NT2/D1 (cell line): Measurements from ENCODE around the gene MTNR1A.

Source experiments
- SUZ12 ChIP-seq: IDR thresholded peaks from 2 replicates; pipeline ENCODE4 v1.6.1; 2011; ENCODE audit not compliant: insufficient read length, insufficient read depth; ENCODE audit errors: extremely low read depth
- YY1 ChIP-seq: IDR thresholded peaks from 2 replicates; pipeline ENCODE4 v1.6.1; 2011; ENCODE audit not compliant: insufficient read length, insufficient read depth
- ZNF274 ChIP-seq: IDR thresholded peaks from 2 replicates; pipeline ENCODE4 v1.6.1; 2011; ENCODE audit warnings: mild to moderate bottlenecking, low read depth, low read length

- TF ChIP-seq SUZ12, result no peak
- TF ChIP-seq YY1, result no peak
- TF ChIP-seq ZNF274, result no peak
Measured at GRCh38 chr4:186485150-186485549, 70.2 kb downstream of the MTNR1A start.
